Neutrophil (primary cell): ENCODE measurements around the gene MRPL37.

Experiments used
- H3K27ac ChIP-seq: fragments of 200-600 bp; sonication (generic); 2 replicates; pipeline ENCODE4 v1.5.1; 2016; ENCODE audit warnings: mild to moderate bottlenecking, moderate library complexity
- H3K27me3 ChIP-seq: fragments of 200-600 bp; sonication (generic); 2 replicates; pipeline ENCODE4 v1.6.0; 2016; ENCODE audit warnings: mild to moderate bottlenecking
- H3K36me3 ChIP-seq: fragments of 200-600 bp; sonication (generic); 2 replicates; pipeline ENCODE4 v1.5.1; 2017
- H3K4me1 ChIP-seq, 2 experiments: fragments of 200-600 bp in 1 of 2; sonication (generic) in 1 of 2; 1 replicate in 1 of 2; 2 replicates in 1 of 2; pipeline versions ENCODE4 v1.5.1 to v1.6.1; 2013 to 2016; ENCODE audit warnings: low read depth in 1 of 2, low read length in 1 of 2, mild to moderate bottlenecking in 1 of 2, moderate library complexity in 1 of 2; ENCODE audit not compliant: control insufficient read depth in 1 of 2, insufficient read depth in 1 of 2
- H3K4me3 ChIP-seq, 2 experiments: fragments of 200-600 bp in 1 of 2; sonication (generic) in 1 of 2; 1 replicate in 1 of 2; 2 replicates in 1 of 2; pipeline ENCODE4 v1.5.1; 2013 to 2016; ENCODE audit warnings: low read depth in 1 of 2, low read length in 1 of 2, mild to moderate bottlenecking in 1 of 2, moderate library complexity in 1 of 2
- H3K9me3 ChIP-seq: fragments of 200-600 bp; sonication (generic); 2 replicates; pipeline ENCODE4 v1.5.1; 2016
- CTCF ChIP-seq: fragments of 200-600 bp; sonication (generic); IDR thresholded peaks from 2 replicates; pipeline ENCODE4 v1.5.1; 2016; ENCODE audit warnings: antibody characterized with exemption

The MRPL37 gene

GRCh38 chr1:54212872-54213271, 12.9 kb downstream of the MRPL37 start:
- H3K4me3 ChIP-seq: no peak overlapping the region
- no peaks in the 10 kb centered on the region for H3K9me3 ChIP-seq
- H3K36me3 ChIP-seq: peaks cover 94% of the 10 kb centered on the region
- no peak overlapping the region for H3K27ac ChIP-seq
- no peak for TF ChIP-seq CTCF
- H3K4me1 ChIP-seq: no peaks in the 10 kb centered on the region
- H3K27me3 ChIP-seq: no peaks in the 10 kb centered on the region

- no peaks in the 10 kb centered on the region for H3K9me3 ChIP-seq
- no peak overlapping the region for H3K27ac ChIP-seq
- peaks cover 84% of the 10 kb centered on the region for H3K36me3 ChIP-seq
- no peaks in the 10 kb centered on the region for H3K27me3 ChIP-seq
- H3K4me1 ChIP-seq: peaks cover 2 to 6% of the 10 kb centered on the region in 2 experiments
- TF ChIP-seq CTCF: no peak
- H3K4me3 ChIP-seq: no peak overlapping the region
Observed at GRCh38 chr1:54215523-54215922, 15.6 kb downstream of the MRPL37 start.

GRCh38 chr1:54218883-54219687, 19.1 kb downstream of the MRPL37 start:
- H3K27ac ChIP-seq: no peak overlapping the region
- H3K9me3 ChIP-seq: no peaks in the 10 kb centered on the region
- TF ChIP-seq CTCF: no peak
- H3K4me1 ChIP-seq: peaks cover 7 to 10% of the 10 kb centered on the region in 2 experiments
- H3K27me3 ChIP-seq: no peaks in the 10 kb centered on the region
- peaks cover 50% of the 10 kb centered on the region for H3K36me3 ChIP-seq
- no peak overlapping the region for H3K4me3 ChIP-seq

- peaks cover 44% of the 10 kb centered on the region for H3K36me3 ChIP-seq
Observed at GRCh38 chr1:54219688-54220003, 19.7 kb downstream of the MRPL37 start.

GRCh38 chr1:54220004-54220811, 20.2 kb downstream of the MRPL37 start:
- no peaks in the 10 kb centered on the region for H3K9me3 ChIP-seq
- TF ChIP-seq CTCF: no peak
- no peaks in the 10 kb centered on the region for H3K27me3 ChIP-seq
- peaks cover 39% of the 10 kb centered on the region for H3K36me3 ChIP-seq
- H3K4me1 ChIP-seq: peaks cover 7 to 10% of the 10 kb centered on the region in 2 experiments
- H3K4me3 ChIP-seq: no peak overlapping the region
- H3K27ac ChIP-seq: no peak overlapping the region

More at GRCh38 chr1:54219688-54220003, 19.7 kb downstream of the MRPL37 start:
- peaks cover 7 to 10% of the 10 kb centered on the region in 2 experiments for H3K4me1 ChIP-seq
- no peak overlapping the region for H3K27ac ChIP-seq
- H3K9me3 ChIP-seq: no peaks in the 10 kb centered on the region
- no peaks in the 10 kb centered on the region for H3K27me3 ChIP-seq
- TF ChIP-seq CTCF: no peak
- no peak overlapping the region for H3K4me3 ChIP-seq
